Measurements from ENCODE around the gene MEF2C. TPM values are rescaled to one million over a fixed set of nuclear protein-coding genes. Genes with fewer than 3 reads are reported as not detected.

Gene MEF2C
- total RNA-seq, 2 experiments from 2014 or later, result 0.13 to 0.53 TPM

DNA sequence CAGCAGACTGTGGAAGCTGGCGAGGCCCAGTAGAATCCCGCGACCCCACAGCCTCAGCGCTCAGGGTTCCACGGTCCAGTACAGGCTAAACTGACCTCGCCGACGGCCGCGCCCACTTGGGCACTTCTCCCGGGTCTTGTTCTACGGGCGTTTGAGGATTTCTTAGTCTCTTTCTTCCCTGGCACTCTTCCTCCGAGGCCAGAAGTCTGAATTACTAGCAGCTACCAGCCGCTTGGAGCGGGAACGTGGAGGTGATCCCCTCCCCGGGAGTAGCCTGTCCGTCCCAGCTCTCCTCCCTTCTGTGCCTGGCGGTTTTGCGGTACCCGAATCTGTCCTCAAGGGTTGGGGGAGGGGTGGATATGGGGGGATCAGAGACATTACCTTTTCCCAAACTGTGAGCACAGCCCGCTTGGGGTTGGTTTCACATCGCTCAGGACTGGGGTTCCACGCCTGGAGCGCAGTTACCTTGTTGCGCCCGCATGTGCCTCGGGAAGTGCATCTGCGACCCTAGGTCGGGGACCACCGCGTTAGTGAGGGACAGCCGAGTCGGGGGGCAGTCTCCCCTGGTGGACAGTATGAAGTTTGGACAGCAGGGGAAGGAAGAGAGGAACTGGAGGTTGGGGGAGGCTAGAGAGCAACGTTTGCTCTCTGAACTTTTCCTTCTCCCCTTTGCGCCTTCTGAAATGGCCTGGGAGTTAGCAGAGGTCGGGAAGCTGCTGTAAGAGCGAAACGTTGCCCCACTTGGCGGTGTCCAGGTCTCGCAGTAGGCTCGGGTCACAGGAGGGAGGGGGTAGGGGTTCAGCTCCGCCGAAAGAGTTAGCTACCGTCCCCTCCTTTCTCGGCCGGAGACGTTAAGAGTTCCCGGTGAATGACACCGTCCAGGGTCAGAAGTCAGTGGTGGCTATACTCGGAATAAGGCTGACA, 190.8 kb downstream of the MEF2C start:
- DNase-seq (no peak), ATAC-seq (no peak)
- no peaks in the 10 kb centered on the region for H3K9me3 Mint-ChIP-seq (ENCODE audit: insufficient read depth)
- ChIA-PET CTCF (interaction anchor here (0.9 to 4.9 kb wide), 10 partner anchors 8 to 912 kb away, joined by 3 to 52 read pairs (median 6); no protein-coding TSS in a partner anchor), POLR2A (no interaction called here)
- no peak overlapping the region for H3K27ac Mint-ChIP-seq
- peaks cover 85% of the 10 kb centered on the region for H3K27me3 Mint-ChIP-seq (ENCODE audit: low read depth)
- no peak overlapping the region for H3K4me3 Mint-ChIP-seq
- H3K36me3 Mint-ChIP-seq (ENCODE audit: low read depth), result no peaks in the 10 kb centered on the region
- peaks cover 10% of the 10 kb centered on the region for H3K4me1 Mint-ChIP-seq (ENCODE audit: low read depth)

DNA sequence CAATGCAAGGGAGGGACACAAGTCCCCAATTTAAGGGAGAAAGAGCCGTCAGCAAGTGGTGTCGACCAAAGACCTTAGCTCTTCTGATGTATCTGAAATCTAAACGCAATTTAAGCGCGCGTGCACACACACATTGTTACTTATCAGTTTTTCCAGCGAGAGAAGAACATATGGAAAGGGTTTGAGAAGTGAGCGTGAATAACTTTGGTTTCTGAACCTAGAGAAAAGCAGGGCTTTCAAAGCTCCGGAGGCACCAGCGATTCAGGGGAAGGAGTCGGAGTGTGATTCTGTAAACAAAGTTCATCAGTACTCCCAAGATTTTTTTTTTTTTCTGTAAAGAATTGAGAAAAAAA, 191.8 kb downstream of the MEF2C start:
- ChIA-PET POLR2A (no interaction called here), CTCF (interaction anchor here (0.8 to 4.9 kb wide), 19 partner anchors 9 to 1291 kb away, joined by 3 to 52 read pairs (median 6); no protein-coding TSS in a partner anchor)
- Mint-ChIP-seq H3K4me3 (peak overlapping the region; percentile 53), H3K4me1 (ENCODE audit: low read depth) (peaks cover 10% of the 10 kb centered on the region), H3K9me3 (ENCODE audit: insufficient read depth) (no peaks in the 10 kb centered on the region), H3K27ac (peak overlapping the region; percentile 80), H3K36me3 (ENCODE audit: low read depth) (peaks cover 2% of the 10 kb centered on the region), H3K27me3 (ENCODE audit: low read depth) (peaks cover 86% of the 10 kb centered on the region)
- DNase-seq (no peak), ATAC-seq (no peak)

DNA sequence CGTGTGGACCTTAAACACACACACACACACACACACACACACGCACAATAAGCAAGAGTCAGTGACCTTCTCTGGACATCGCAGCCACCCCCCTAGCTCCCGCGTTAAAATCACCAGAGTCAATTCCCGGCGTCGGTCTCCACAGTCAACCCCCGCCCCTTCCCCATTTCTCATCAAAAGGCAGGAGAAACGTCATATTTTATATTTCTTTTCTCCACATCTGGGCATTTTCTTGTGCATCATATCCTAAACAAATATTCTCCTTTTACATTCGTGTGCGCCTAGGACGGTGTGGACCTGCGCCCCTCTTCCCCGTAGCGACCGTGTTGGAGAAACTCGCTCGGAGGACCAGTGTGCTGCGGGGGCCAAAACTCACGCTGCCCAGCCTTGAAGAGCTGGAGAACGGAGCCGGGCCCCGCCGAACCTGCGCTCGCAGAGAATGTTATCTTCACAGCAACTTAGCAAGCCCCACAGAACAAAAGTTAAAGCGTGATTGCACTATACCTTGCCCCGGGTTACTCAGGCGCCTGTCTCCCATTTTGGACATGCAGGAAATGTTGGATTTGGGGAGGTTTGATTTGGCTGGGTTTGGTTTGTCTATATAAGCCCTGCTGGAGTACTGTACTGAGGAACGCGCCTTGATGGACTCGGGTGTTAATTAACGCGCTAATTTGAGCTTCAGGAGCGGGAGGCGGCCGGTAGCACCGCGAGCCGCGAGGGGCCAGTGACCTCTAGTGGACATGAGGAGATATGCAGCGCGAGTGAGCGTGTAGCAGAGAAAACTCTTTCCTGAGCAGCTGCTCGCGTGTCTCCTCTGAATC, 192.4 kb downstream of the MEF2C start:
- ChIA-PET CTCF (interaction anchor here (0.5 to 4.9 kb wide), 21 partner anchors 9 to 1290 kb away, joined by 3 to 52 read pairs (median 6); no protein-coding TSS in a partner anchor), POLR2A (no interaction called here)
- Mint-ChIP-seq H3K36me3 (ENCODE audit: low read depth) (peaks cover 5% of the 10 kb centered on the region), H3K27me3 (ENCODE audit: low read depth) (peaks cover 88% of the 10 kb centered on the region), H3K9me3 (ENCODE audit: insufficient read depth) (no peaks in the 10 kb centered on the region), H3K27ac (peak overlapping the region; percentile 80), H3K4me3 (peak overlapping the region; percentile 53), H3K4me1 (ENCODE audit: low read depth) (peaks cover 10% of the 10 kb centered on the region)
- DNase-seq, result peak; percentile 75
- peak; percentile 79 for ATAC-seq

DNA sequence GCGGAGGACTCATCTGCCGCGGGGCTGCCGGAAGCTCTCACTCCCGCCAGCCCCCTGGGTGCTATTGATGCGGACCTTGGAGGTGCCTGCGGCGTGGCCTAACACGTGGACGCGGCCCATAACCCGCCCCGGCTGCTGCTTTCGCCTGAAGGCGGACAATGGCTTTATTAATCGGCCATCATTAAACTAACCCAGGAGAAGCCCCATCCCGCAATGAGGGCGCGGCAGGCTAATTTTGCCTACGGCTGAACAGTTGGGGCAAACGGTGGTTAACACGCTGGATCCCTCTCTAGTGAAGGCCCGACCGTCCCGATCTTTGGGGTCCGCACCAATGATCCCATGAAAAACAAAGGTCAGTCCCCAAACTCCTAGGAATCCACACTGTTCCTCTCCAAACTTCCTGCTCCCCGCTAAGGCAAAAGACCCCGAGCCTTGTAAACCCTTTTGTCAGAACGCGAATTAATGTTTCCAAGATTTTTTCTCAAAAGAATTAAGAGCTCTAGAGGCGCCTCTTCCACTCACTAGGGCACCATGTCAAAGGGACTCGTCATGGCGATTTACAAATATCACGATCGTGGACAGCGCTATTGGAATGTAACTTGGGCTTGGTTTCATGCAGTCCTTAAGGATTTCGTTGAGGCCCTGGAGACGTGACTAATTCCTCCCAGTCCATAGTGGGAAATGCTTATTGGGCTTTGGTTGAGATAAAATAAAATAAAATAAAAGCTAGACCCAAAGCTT, 193.1 kb downstream of the MEF2C start:
- Mint-ChIP-seq H3K36me3 (ENCODE audit: low read depth) (peaks cover 7% of the 10 kb centered on the region), H3K4me3 (no peak overlapping the region), H3K27me3 (ENCODE audit: low read depth) (peaks cover 90% of the 10 kb centered on the region), H3K4me1 (ENCODE audit: low read depth) (peaks cover 10% of the 10 kb centered on the region), H3K9me3 (ENCODE audit: insufficient read depth) (no peaks in the 10 kb centered on the region), H3K27ac (no peak overlapping the region)
- DNase-seq (no peak), ATAC-seq (no peak)
- CTCF ChIA-PET, result interaction anchor here (0.6 to 4.9 kb wide), 13 partner anchors 8 to 909 kb away, joined by 3 to 52 read pairs (median 7); no protein-coding TSS in a partner anchor
- POLR2A ChIA-PET, result no interaction called here

DNA sequence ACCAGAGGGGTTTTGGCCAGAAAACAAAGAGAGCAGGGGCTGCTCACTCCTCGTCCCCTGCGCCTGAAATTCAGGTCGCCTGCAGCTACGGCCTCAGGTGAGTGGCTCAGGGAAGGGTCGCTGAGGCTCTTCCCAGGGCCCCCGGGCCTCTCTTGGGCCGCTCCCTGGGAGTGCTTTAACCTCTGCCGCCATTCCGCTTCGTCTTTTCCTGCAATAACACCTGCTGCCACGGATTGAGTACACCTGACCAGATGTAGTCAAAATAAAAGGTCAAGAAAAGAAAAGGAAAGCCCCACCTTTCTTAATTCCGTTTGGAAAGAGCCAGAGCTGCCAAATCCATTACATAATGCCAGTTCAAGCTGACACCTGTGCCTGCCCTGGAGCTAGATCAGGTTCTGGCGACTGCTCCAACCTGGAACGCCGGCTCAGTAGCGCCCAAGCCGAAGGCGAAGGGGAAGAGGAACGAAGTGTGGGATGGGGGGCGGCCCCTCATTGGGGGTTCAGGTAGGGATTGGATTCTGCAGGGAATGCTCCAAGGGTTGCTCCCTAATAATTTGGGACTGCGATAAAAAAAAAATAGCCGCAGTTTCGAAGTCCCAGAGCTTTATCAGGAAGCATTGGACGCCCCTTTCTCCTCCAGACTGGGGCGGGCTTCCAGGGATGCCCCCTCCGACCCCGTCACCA, 193.9 kb downstream of the MEF2C start:
- DNase-seq, result no peak
- H3K4me3 Mint-ChIP-seq, result no peak overlapping the region
- peaks cover 90% of the 10 kb centered on the region for H3K27me3 Mint-ChIP-seq (ENCODE audit: low read depth)
- no peaks in the 10 kb centered on the region for H3K9me3 Mint-ChIP-seq (ENCODE audit: insufficient read depth)
- ChIA-PET POLR2A (no interaction called here), CTCF (interaction anchor here (0.6 to 4.9 kb wide), 4 partner anchors 23 to 909 kb away, joined by 6 to 52 read pairs (median 17); no protein-coding TSS in a partner anchor)
- peak overlapping the region; percentile 46 for H3K27ac Mint-ChIP-seq
- peaks cover 7% of the 10 kb centered on the region for H3K36me3 Mint-ChIP-seq (ENCODE audit: low read depth)
- H3K4me1 Mint-ChIP-seq (ENCODE audit: low read depth), result peaks cover 12% of the 10 kb centered on the region
- no peak for ATAC-seq

DNA sequence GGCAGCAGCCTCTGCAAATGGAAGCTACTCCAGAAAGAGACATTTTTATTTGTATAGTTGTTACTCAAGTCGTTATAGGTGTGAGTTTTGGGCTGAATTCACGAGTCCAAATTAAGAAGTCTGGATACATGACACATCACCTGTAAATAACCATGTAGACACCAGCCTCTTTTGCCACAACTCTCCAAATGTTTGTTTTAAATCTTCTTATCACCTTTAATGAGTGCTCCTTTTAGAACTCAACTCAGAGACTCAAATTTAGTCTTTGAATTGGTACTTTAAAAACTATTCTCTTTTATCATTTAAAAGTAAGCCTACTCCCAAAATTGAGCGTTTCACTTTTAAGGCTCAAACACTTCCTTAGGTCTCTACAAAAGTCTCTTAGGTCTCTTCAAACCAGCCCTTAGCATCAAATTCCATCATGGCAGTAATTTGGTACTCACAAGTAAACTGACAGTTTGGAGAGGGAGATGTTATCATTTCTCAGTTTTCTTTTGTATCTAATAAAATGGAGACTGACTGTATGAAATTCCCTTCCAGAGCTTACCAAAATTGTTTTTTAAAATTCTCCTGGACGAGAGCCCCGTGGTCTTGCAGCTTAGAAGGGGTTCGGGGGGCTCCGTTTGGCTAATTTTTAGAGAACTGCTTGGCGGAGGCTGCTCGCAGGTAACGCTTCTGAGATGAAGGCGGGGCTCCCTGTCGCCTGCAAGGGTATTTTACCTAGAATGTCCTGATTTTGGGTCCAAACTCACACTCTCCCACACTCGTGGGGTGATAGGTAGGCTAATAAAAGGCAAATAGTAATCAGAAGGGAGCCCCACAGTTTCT, 194.6 kb downstream of the MEF2C start:
- no peak for ATAC-seq
- peaks cover 91% of the 10 kb centered on the region for H3K27me3 Mint-ChIP-seq (ENCODE audit: low read depth)
- H3K4me1 Mint-ChIP-seq (ENCODE audit: low read depth), result peaks cover 17% of the 10 kb centered on the region
- DNase-seq, result no peak
- no peak overlapping the region for H3K27ac Mint-ChIP-seq
- no peaks in the 10 kb centered on the region for H3K9me3 Mint-ChIP-seq (ENCODE audit: insufficient read depth)
- POLR2A ChIA-PET, result no interaction called here
- CTCF ChIA-PET, result interaction anchor here (1.6 to 3.3 kb wide), 2 partner anchors 22 to 29 kb away, joined by 7 to 27 read pairs; no protein-coding TSS in a partner anchor
- H3K36me3 Mint-ChIP-seq (ENCODE audit: low read depth), result peaks cover 7% of the 10 kb centered on the region
- no peak overlapping the region for H3K4me3 Mint-ChIP-seq

DNA sequence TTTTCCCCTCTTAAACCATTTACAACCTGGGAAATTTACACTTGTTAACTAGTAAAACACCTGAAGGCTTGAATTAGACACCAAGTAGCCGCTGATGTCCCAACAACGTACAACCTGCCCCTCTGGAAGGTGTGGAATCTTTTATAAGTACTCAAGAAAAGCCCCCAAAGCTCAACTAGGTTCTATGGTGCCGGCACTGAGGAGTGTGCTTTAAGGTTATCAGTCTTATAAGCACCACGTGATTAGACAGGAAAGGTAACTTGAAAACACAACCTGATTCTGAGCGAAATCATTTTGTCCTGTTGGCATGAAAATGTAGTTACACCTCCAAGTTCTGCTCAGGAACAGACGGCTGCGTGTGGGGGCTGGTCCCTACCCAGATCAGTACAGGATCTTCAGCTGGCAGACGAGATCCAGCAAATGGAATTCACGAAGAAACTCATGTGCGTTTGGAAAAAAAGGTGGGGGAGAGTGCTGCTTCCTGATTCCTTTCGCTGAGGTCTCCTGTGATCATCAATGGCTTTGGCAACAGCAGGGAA, 195.5 kb downstream of the MEF2C start:
- Mint-ChIP-seq H3K9me3 (ENCODE audit: insufficient read depth) (no peaks in the 10 kb centered on the region), H3K27me3 (ENCODE audit: low read depth) (peaks cover 91% of the 10 kb centered on the region), H3K27ac (no peak overlapping the region), H3K4me1 (ENCODE audit: low read depth) (peaks cover 17% of the 10 kb centered on the region), H3K36me3 (ENCODE audit: low read depth) (peaks cover 7% of the 10 kb centered on the region), H3K4me3 (no peak overlapping the region)
- DNase-seq (no peak), ATAC-seq (no peak)
- ChIA-PET CTCF (no interaction called here), POLR2A (no interaction called here)

DNA sequence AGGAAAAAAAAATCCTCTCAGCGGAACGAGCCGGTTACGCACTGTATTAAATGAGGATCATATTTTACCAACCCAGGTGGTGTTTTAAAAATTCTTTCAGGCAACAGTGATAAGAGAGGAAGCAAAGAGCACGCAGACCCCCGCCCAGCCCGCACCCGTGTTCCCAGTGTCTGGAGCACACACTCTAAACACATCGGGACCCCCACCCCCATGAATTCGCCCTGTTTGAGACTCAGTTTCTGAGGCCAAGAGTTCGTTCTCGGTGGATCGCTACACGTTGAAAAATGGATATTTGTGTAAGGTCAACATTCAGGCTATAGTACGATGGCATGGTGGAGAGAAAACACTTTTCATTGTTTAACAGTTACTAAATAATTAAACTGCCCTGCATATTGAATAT, 196.3 kb downstream of the MEF2C start:
- peaks cover 86% of the 10 kb centered on the region for H3K27me3 Mint-ChIP-seq (ENCODE audit: low read depth)
- DNase-seq (no peak), ATAC-seq (no peak)
- ChIA-PET CTCF (no interaction called here), POLR2A (no interaction called here)
- H3K4me3 Mint-ChIP-seq, result no peak overlapping the region
- H3K27ac Mint-ChIP-seq, result no peak overlapping the region
- peaks cover 7% of the 10 kb centered on the region for H3K36me3 Mint-ChIP-seq (ENCODE audit: low read depth)
- H3K4me1 Mint-ChIP-seq (ENCODE audit: low read depth), result peaks cover 17% of the 10 kb centered on the region
- H3K9me3 Mint-ChIP-seq (ENCODE audit: insufficient read depth), result no peaks in the 10 kb centered on the region

DNA sequence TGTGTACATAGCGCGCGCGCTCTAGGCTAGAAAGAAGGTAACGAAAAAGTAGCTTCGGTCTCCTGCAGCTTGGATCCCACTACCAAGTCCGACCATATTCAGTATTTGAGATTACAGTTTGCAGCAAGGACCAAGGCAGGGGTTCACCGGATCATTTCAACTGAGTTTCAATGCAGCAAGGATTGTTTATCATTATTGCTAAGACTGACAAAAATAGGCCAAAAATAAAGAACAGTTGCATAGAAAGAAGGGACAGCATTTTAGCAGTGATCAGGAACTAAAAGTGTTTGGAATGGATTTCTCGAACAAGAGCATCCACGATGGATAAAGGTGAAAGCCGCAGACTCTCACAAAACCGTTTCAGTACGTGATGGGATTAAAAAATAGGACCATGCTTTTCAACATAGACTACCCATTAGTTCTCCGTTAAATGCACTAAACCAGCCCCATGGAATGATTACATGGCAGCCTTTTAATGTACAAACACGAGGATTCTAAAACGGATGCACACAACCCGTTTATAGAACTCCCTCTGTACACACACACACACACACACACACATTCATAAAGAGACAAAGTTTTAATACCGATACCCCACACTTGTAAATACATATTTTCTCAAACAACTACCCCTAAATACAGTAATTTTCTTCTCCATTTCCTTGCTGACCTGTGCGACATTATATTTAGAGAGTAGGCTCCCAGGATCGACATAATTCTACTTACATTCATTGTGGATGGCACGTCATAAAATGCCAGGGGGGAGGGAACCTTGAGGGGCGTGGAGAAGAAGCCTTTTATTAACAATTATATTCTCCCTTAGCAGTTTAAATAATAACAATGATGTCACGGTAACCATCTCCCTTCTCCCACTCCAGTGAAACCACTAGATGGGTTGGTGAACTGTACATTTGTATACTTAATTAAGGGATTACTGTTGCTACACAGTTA, 197.1 kb downstream of the MEF2C start:
- Mint-ChIP-seq H3K27me3 (ENCODE audit: low read depth) (peaks cover 85% of the 10 kb centered on the region), H3K27ac (peak overlapping the region; percentile 48), H3K9me3 (ENCODE audit: insufficient read depth) (no peaks in the 10 kb centered on the region), H3K4me3 (peak overlapping the region; percentile 25), H3K4me1 (ENCODE audit: low read depth) (peaks cover 14% of the 10 kb centered on the region), H3K36me3 (ENCODE audit: low read depth) (peaks cover 7% of the 10 kb centered on the region)
- DNase-seq (no peak), ATAC-seq (no peak)
- CTCF ChIA-PET, result no interaction called here
- POLR2A ChIA-PET, result interaction anchor here (0.6 kb wide), 2 partner anchors 9 to 387 kb away, joined by 3 read pairs; no protein-coding TSS in a partner anchor

Data from activated CD8-positive, alpha-beta T cell treated with anti-CD3 and anti-CD28 coated beads, Interleukin-2, amount 10 ng/mL, durations not matched to agents 7 days and 5 days (primary cell).